ENCODE measurements around the gene DOLK. TPM values are rescaled to one million over a fixed set of nuclear protein-coding genes. Genes with fewer than 3 reads are reported as not detected.

The DOLK gene
- total RNA-seq, result 1 to 10 TPM; 7.4 to 9.0 TPM

DNA sequence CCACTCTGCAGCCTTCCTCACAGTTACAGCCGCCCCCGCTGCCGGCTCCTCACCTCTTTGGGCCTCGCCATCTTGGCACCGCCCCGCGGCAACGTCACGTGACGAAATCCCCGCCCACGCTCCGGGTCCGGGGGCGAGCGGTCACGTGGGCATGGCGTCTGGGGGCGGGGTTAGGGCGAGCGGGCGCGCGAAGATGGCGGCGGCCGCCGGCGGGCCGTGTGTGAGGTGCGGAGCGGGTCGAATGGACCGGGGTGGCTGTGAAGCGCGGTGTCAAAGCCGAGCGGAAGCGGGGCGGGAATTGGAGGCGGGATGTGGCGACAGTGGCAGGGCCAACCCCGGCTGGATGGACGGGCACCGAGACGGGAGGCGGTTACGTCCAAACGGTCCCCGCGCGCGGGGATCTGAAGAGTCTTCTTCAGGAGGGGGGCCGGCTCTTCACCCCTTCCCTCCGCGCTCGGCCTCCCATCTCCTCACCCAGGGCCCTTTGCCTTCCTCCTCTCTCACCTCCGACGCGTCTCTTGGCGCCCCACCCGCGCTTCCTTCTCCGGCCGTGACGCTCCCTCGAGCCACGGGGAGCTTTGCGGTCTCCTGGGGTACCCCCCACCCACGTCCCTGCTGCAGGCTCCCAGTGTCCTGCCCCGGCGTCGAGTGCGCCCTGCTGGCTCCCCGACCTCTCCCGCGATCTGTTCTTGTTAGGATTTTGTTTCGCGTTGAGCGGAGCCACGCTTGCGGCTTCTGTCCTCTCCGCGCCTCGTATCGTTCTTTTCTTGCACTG, at the start of gene DOLK, which contains the start of gene NUP188:
TSS of gene DOLK (minus strand) at position 77 of the 775 bp plus-strand sequence. CDS start 300 bp downstream, outside the sequence.
TSS of gene NUP188 (plus strand) at position 173 of the 775 bp plus-strand sequence. CDS start at position 194, 21 bp downstream.

DNA sequence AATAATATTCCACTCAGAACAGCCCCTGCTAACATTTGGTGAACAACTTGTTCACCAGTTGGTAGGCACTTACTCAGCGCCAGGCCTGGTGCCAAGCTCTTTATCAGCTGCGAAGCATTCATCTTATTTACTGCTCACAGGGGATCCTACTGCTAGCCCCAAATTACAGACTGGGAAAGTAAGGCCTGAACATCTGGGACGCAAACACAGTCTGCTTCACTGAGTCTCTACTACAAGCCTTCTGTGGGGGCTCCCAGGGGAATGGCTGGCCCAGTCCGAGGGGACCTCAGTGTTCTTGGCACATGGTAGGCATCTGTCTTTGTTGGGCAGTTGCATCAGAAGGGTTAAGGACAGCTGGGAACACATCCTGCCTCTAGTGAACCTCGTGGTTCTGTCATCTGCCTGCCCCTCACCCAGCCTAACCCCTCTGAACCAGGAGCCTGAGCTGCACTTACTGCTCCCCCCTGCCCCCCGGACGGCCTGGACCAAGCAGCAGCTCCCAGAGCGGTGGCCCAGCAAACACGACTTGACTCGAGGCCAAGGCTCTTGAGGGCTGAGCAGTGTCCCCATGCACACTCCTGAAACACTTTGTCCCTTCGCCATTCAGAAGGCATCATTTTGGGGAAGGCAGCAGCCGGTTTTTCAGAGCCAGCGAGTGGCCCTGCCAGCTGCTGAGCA, 26.9 kb downstream of the DOLK start, which contains the start of gene PHYHD1:
TSS of gene PHYHD1 (plus strand) at position 602 of the 678 bp plus-strand sequence. CDS start 1,342 bp downstream, outside the sequence.

Other genes with a start within 250 kb of the DOLK start
- gene PKN3, start 245.1 kb downstream of the DOLK start, total RNA-seq, result 1 to 10 TPM; 4.3 to 5.2 TPM
- 10 to 100 TPM; 59.9 to 60.3 TPM for gene ZDHHC12, start 223.5 kb downstream of the DOLK start, total RNA-seq
- 10 to 100 TPM; 20.0 to 25.2 TPM for gene ZER1, start 175.7 kb downstream of the DOLK start, total RNA-seq
- 10 to 100 TPM; 17.6 to 18.6 TPM for gene TBC1D13, start 160.3 kb downstream of the DOLK start, total RNA-seq
- gene ENDOG, start 129.1 kb downstream of the DOLK start, total RNA-seq, result 10 to 100 TPM; 20.3 to 22.2 TPM
- 10 to 100 TPM; 52.8 to 63.1 TPM for gene SPOUT1, start 117.8 kb downstream of the DOLK start, total RNA-seq
- 10 to 100 TPM; 15.5 to 19.5 TPM for gene KYAT1, start 65.7 kb downstream of the DOLK start, total RNA-seq
- gene LRRC8A, start 65.5 kb downstream of the DOLK start, total RNA-seq, result 10 to 100 TPM; 50.9 to 51.7 TPM
- 1 to 10 TPM; 1.1 to 1.4 TPM for gene PHYHD1, start 26.6 kb downstream of the DOLK start, total RNA-seq
- gene NUP188, start 96 bp upstream of the DOLK start, total RNA-seq, result 10 to 100 TPM; 83.7 to 85.8 TPM
- gene SH3GLB2, start 80.7 kb upstream of the DOLK start, total RNA-seq, result 100 to 1,000 TPM in 1 of 2 experiments, 10 to 100 TPM in 1; 97.8 to 104 TPM
- gene MIGA2, start 89.0 kb upstream of the DOLK start, total RNA-seq, result 10 to 100 TPM; 35.7 to 38.6 TPM
- 10 to 100 TPM; 14.1 to 16.4 TPM for gene DOLPP1, start 133.5 kb upstream of the DOLK start, total RNA-seq
- 10 to 100 TPM; 13.6 to 15.5 TPM for gene CRAT, start 163.2 kb upstream of the DOLK start, total RNA-seq
- 10 to 100 TPM; 75.6 to 83.3 TPM for gene PTPA, start 163.8 kb upstream of the DOLK start, total RNA-seq
- gene IER5L, start 230.7 kb upstream of the DOLK start, total RNA-seq, result 1 to 10 TPM; 1.3 to 2.2 TPM